ENCODE measurements around the gene SMR3A.

GRCh38 chr4:70326052-70326451 lies 34.5 kb upstream of the SMR3A start:
- no peak for TF ChIP-seq POLR2A (IDR thresholded peaks at IDR 0.05)
- TF ChIP-seq CTCF (IDR thresholded peaks at IDR 0.05), result no peak
